SK-N-SH treated with all-trans-retinoic acid at 6 μM for 48 hours (cell line): Measurements from ENCODE around the gene FRS3.

Experiments used
- ATAC-seq: fragments of 200-7000 bp; cut with Tn5 transposase; 3 replicates; pipeline ENCODE4 v1.9.1; 2020; ENCODE audit warnings: mild to moderate bottlenecking, moderate library complexity
- ARNTL ChIP-seq: fragments of 450-650 bp; formaldehyde crosslinking; IDR thresholded peaks from 2 replicates; pipeline ENCODE4 v1.5.0; 2020; ENCODE audit warnings: low read depth, mild to moderate bottlenecking, moderate library complexity, borderline replicate concordance
- CREB5 ChIP-seq: fragments of 250-450 bp; sonication (Bioruptor Pico); IDR thresholded peaks from 2 replicates; pipeline ENCODE4 v1.5.1; 2020; ENCODE audit warnings: low read depth, mild to moderate bottlenecking, moderate library complexity
- CSDC2 ChIP-seq: fragments of 250-450 bp; sonication (Bioruptor Pico); IDR thresholded peaks from 2 replicates; pipeline ENCODE4 v1.5.0; 2020; ENCODE audit warnings: mild to moderate bottlenecking, moderate library complexity
- CSRNP3 ChIP-seq: fragments of 250-450 bp; sonication (Bioruptor Pico); IDR thresholded peaks from 2 replicates; pipeline ENCODE4 v1.5.1; 2021; ENCODE audit warnings: mild to moderate bottlenecking, moderate library complexity
- ESRRG ChIP-seq: fragments of 250-450 bp; sonication (Bioruptor Pico); IDR thresholded peaks from 2 replicates; pipeline ENCODE4 v1.6.1; 2021; ENCODE audit warnings: mild to moderate bottlenecking
- GLIS3 ChIP-seq: fragments of 250-450 bp; sonication (Bioruptor Pico); IDR thresholded peaks from 2 replicates; pipeline ENCODE4 v1.5.0; 2020; ENCODE audit warnings: mild to moderate bottlenecking, moderate library complexity
- OSR1 ChIP-seq: fragments of 250-450 bp; sonication (Bioruptor Pico); IDR thresholded peaks from 2 replicates; pipeline ENCODE4 v1.8.0; 2022; ENCODE audit warnings: moderate library complexity, mild to moderate bottlenecking, inconsistent platforms
- PATZ1 ChIP-seq: fragments of 250-450 bp; sonication (Bioruptor Pico); IDR thresholded peaks from 2 replicates; pipeline ENCODE4 v1.8.0; 2020; ENCODE audit warnings: mild to moderate bottlenecking, moderate library complexity, borderline replicate concordance
- POU6F1 ChIP-seq: fragments of 250-450 bp; sonication (Bioruptor Pico); IDR thresholded peaks from 2 replicates; pipeline ENCODE4 v1.8.0; 2021; ENCODE audit warnings: low read depth, mild to moderate bottlenecking, moderate library complexity, borderline replicate concordance
- PPARA ChIP-seq: fragments of 250-450 bp; sonication (Bioruptor Pico); IDR thresholded peaks from 2 replicates; pipeline ENCODE4 v1.5.0; 2020; ENCODE audit warnings: mild to moderate bottlenecking, borderline replicate concordance
- RARB ChIP-seq: fragments of 250-450 bp; sonication (Bioruptor Pico); IDR thresholded peaks from 2 replicates; pipeline ENCODE4 v1.8.0; 2021; ENCODE audit warnings: mild to moderate bottlenecking, moderate library complexity
- SNAI2 ChIP-seq: fragments of 250-450 bp; sonication (Bioruptor Pico); IDR thresholded peaks from 2 replicates; pipeline ENCODE4 v1.5.0; 2020; ENCODE audit warnings: mild to moderate bottlenecking, moderate library complexity
- TCF4 ChIP-seq: fragments of 250-450 bp; sonication (Bioruptor Pico); IDR thresholded peaks from 2 replicates; pipeline ENCODE4 v1.8.0; 2021; ENCODE audit warnings: mild to moderate bottlenecking, moderate library complexity, borderline replicate concordance
- TOX ChIP-seq: fragments of 250-450 bp; sonication (Bioruptor Pico); IDR thresholded peaks from 2 replicates; pipeline ENCODE4 v1.8.0; 2021; ENCODE audit warnings: mild to moderate bottlenecking, moderate library complexity, borderline replicate concordance
- TSHZ2 ChIP-seq: fragments of 250-450 bp; sonication (Bioruptor Pico); IDR thresholded peaks from 2 replicates; pipeline ENCODE4 v1.5.0; 2020; ENCODE audit warnings: mild to moderate bottlenecking, moderate library complexity
- ZC3H10 ChIP-seq: fragments of 250-450 bp; sonication (Bioruptor Pico); IDR thresholded peaks from 2 replicates; pipeline ENCODE4 v1.5.1; 2021; ENCODE audit warnings: mild to moderate bottlenecking, moderate library complexity
- ZFP3 ChIP-seq: fragments of 250-450 bp; sonication (Bioruptor Pico); IDR thresholded peaks from 2 replicates; pipeline ENCODE4 v1.5.0; 2020; ENCODE audit warnings: mild to moderate bottlenecking, moderate library complexity
- ZFP30 ChIP-seq: fragments of 450-650 bp; formaldehyde crosslinking; IDR thresholded peaks from 2 replicates; pipeline ENCODE4 v1.5.0; 2022; ENCODE audit warnings: mild to moderate bottlenecking, moderate library complexity
- ZNF565 ChIP-seq: fragments of 450-650 bp; formaldehyde crosslinking; conservative IDR thresholded peaks from 2 replicates; pipeline ENCODE4 v1.5.0; 2020; ENCODE audit warnings: low read depth, mild to moderate bottlenecking, moderate library complexity
- ZNF70 ChIP-seq: fragments of 450-650 bp; formaldehyde crosslinking; IDR thresholded peaks from 2 replicates; pipeline ENCODE4 v1.5.0; 2020; ENCODE audit warnings: mild to moderate bottlenecking, moderate library complexity
- ZNF8 ChIP-seq: fragments of 450-650 bp; formaldehyde crosslinking; IDR thresholded peaks from 2 replicates; pipeline ENCODE4 v1.5.0; 2020; ENCODE audit warnings: mild to moderate bottlenecking, moderate library complexity

FRS3 gene

GRCh38 chr6:41774841-41775240 lies 4.9 kb downstream of the FRS3 start:
- no peak for ATAC-seq
- TF ChIP-seq ZFP30 (CRISPR knock-in tag), result no peak
- TF ChIP-seq ZNF8 (CRISPR knock-in tag), result no peak
- no peak for TF ChIP-seq PPARA (CRISPR knock-in tag)
- no peak for TF ChIP-seq ZNF565 (CRISPR knock-in tag)
- no peak for TF ChIP-seq OSR1 (CRISPR knock-in tag)
- TF ChIP-seq TOX (CRISPR knock-in tag), result no peak
- no peak for TF ChIP-seq PATZ1 (CRISPR knock-in tag)
- no peak for TF ChIP-seq ESRRG (CRISPR knock-in tag)
- no peak for TF ChIP-seq POU6F1 (CRISPR knock-in tag)
- no peak for TF ChIP-seq CSRNP3 (CRISPR knock-in tag)
- TF ChIP-seq CREB5 (CRISPR knock-in tag), result no peak
- no peak for TF ChIP-seq ZC3H10
- TF ChIP-seq CSDC2 (CRISPR knock-in tag), result no peak
- no peak for TF ChIP-seq GLIS3 (CRISPR knock-in tag)
- TF ChIP-seq TSHZ2 (CRISPR knock-in tag), result no peak
- no peak for TF ChIP-seq TCF4 (CRISPR knock-in tag)
- no peak for TF ChIP-seq ZFP3 (CRISPR knock-in tag)
- TF ChIP-seq ZNF70 (CRISPR knock-in tag), result no peak
- no peak for TF ChIP-seq RARB (CRISPR knock-in tag)

- no peak for ATAC-seq
- TF ChIP-seq RARB (CRISPR knock-in tag), result no peak
- no peak for TF ChIP-seq SNAI2 (CRISPR knock-in tag)
- no peak for TF ChIP-seq ZFP3 (CRISPR knock-in tag)
- no peak for TF ChIP-seq ZNF565 (CRISPR knock-in tag)
- TF ChIP-seq ARNTL, result no peak
- no peak for TF ChIP-seq CSDC2 (CRISPR knock-in tag)
- no peak for TF ChIP-seq TCF4 (CRISPR knock-in tag)
- TF ChIP-seq CSRNP3 (CRISPR knock-in tag), result no peak
These were observed 8.4 kb downstream of the FRS3 start for GRCh38 chr6:41771058-41771983.
